Activated naive CD8-positive, alpha-beta T cell treated with anti-CD3 and anti-CD28 coated beads, Interleukin-2, amount 10 ng/mL, durations not matched to agents 7 days and 5 days (primary cell): Measurements from ENCODE around the gene LYZ. TPM values are rescaled to one million over a fixed set of nuclear protein-coding genes. Genes with fewer than 3 reads are reported as not detected.

Source experiments
- ATAC-seq: fragments of 150-1000 bp; cut with Tn5 transposase; one replicate; pipeline ENCODE4 v1.10.0; 2021; ENCODE audit warnings: low read depth, moderate library complexity
- POLR2A ChIA-PET: fragments of 350-600 bp; sonication (Branson Sonifier 250); formaldehyde crosslinking; loops from one replicate; lab custom pipeline; 2021; ENCODE audit warnings: antibody characterized with exemption; lab: Charles Lee
- DNase-seq: peaks from one replicate; pipeline ENCODE4 v3.0.0; 2021
- H3K27ac Mint-ChIP-seq: one replicate; pipeline ENCODE4 v1.8.0; 2022; ENCODE audit warnings: mild to moderate bottlenecking, mixed read lengths
- H3K27me3 Mint-ChIP-seq: one replicate; pipeline ENCODE4 v1.8.0; 2022; ENCODE audit warnings: mild to moderate bottlenecking, moderate library complexity, mixed read lengths
- H3K36me3 Mint-ChIP-seq: one replicate; pipeline ENCODE4 v1.8.0; 2021; ENCODE audit warnings: mild to moderate bottlenecking, mixed read lengths
- H3K4me1 Mint-ChIP-seq: one replicate; pipeline ENCODE4 v1.8.0; 2021; ENCODE audit warnings: mixed read lengths
- H3K4me3 Mint-ChIP-seq: one replicate; pipeline ENCODE4 v1.8.0; 2022; ENCODE audit warnings: mild to moderate bottlenecking, moderate library complexity, mixed read lengths
- H3K9me3 Mint-ChIP-seq: one replicate; pipeline ENCODE4 v1.8.0; 2021; ENCODE audit warnings: mixed read lengths
- total RNA-seq, 2 experiments: library from RNA; stranded (reverse); gene quantifications; one replicate each; pipeline ENCODE4 v1.2.3, GENCODE V29; 2021

LYZ gene
- total RNA-seq, 2 experiments from 2014 or later, result 16.4 to 22.2 TPM

DNA sequence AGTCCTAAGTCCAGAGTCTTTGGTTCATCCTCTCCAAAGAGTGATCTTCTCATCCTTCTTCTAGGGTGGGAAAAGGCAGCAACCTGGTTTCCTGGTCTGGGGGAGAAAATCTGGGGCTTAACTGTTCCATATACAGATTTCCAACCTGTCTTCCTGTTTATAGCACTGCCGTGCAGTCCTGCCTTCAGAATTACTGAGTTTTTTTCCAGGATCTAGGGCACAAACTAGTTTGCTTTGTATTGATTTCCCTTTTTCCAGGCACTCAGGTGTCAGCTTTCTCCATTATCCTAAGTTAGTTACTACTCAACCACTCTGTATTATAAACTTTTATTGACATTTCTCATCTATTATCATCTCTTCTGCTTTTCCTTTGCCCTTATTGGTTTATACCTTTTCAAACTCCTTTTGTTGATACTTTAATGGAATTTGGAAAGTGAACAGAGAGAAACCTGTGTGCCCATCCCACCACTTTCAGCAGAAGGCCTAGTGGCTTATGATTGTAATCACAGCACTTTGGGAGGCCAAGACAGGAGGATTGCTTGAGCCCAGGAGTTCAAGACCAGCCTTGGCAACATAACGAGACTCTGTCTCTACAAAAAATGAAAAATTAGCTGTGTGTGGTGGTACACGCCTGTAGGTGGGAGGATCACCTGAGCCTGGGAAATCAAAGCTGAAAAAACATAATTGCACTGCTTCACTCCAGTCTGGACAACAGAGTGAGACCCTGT, 4.1 kb upstream of the LYZ start:
- no peak for DNase-seq
- no peak overlapping the region for H3K27ac Mint-ChIP-seq
- POLR2A ChIA-PET, result no interaction called here
- no peaks in the 10 kb centered on the region for H3K36me3 Mint-ChIP-seq
- peaks cover 5% of the 10 kb centered on the region for H3K4me1 Mint-ChIP-seq
- H3K27me3 Mint-ChIP-seq, result peaks cover 8% of the 10 kb centered on the region
- no peaks in the 10 kb centered on the region for H3K9me3 Mint-ChIP-seq
- no peak for ATAC-seq
- H3K4me3 Mint-ChIP-seq, result no peak overlapping the region

DNA sequence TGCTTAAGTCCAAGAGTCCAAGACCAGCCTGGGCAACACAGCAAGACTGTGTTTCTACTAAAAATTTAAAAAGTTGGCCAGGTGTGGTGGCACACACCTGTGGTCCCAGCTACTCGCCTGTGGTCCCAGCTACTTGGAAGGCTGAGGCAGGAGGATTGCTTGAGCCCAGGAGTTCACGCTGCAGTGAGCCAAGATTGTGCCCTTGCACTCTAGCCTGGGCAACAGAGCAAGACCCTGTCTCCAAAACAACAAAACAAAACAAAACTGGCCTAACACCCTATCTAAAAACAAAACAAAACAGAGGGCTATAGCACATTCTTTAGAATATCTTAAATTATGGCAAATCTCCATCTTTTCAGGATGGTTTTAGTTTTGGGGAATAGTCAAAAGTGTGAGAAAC, 3.1 kb upstream of the LYZ start:
- peaks cover 5% of the 10 kb centered on the region for H3K4me1 Mint-ChIP-seq
- no peak overlapping the region for H3K27ac Mint-ChIP-seq
- peaks cover 12% of the 10 kb centered on the region for H3K27me3 Mint-ChIP-seq
- H3K9me3 Mint-ChIP-seq, result no peaks in the 10 kb centered on the region
- no peaks in the 10 kb centered on the region for H3K36me3 Mint-ChIP-seq
- ATAC-seq (no peak), DNase-seq (no peak)
- no peak overlapping the region for H3K4me3 Mint-ChIP-seq
- POLR2A ChIA-PET, result interaction anchor here (0.6 kb wide), 1 partner anchor 14 kb away, joined by 3 read pairs; no protein-coding TSS in a partner anchor

DNA sequence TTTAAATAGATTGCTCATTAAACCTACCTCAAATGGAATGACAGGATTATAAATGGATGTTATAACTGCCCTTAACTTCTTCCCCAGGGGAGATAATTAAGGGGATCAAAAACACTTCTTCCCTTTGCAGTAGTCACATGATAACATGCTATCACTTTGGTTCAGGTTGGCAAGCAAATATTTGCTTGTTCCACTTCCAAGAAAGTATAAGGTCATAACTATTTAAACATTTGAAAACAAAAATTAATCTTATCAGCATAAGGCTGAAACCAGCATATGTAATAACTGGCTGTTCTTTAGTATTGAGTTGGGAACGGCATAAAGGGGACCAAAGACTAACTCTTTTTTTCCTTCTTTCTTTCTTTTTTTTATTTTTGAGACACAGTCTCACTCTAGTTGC, 2.4 kb upstream of the LYZ start:
- H3K36me3 Mint-ChIP-seq, result no peaks in the 10 kb centered on the region
- ATAC-seq, result no peak
- H3K4me1 Mint-ChIP-seq, result peaks cover 5% of the 10 kb centered on the region
- no peak overlapping the region for H3K4me3 Mint-ChIP-seq
- peaks cover 12% of the 10 kb centered on the region for H3K27me3 Mint-ChIP-seq
- H3K9me3 Mint-ChIP-seq, result no peaks in the 10 kb centered on the region
- POLR2A ChIA-PET, result no interaction called here
- no peak for DNase-seq
- H3K27ac Mint-ChIP-seq, result no peak overlapping the region

DNA sequence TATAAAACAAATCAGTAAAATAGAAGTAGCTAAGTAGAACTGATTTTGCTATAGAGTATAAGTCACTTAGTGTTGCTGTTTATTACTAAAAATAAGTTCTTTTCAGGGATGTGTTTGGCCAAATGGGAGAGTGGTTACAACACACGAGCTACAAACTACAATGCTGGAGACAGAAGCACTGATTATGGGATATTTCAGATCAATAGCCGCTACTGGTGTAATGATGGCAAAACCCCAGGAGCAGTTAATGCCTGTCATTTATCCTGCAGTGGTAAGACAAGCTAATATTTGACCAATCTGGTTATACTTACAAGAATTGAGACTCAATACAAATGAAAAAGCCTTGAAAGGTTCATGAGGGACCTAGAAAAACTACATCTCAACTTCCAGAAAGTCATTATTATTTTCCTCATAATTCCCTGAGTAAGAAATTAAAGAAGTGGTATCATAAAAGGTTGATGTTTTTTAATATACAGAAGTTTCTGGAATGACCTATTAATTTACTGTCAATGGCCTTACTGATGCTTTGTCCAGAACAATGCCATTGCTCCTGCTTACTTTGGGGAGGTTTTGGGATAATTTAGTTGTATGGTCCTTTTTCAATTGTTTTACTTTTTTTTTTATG, 1.9 kb downstream of the LYZ start:
- Mint-ChIP-seq H3K27me3 (peaks cover 10% of the 10 kb centered on the region), H3K36me3 (no peaks in the 10 kb centered on the region), H3K27ac (no peak overlapping the region), H3K9me3 (no peaks in the 10 kb centered on the region), H3K4me3 (no peak overlapping the region), H3K4me1 (peaks cover 5% of the 10 kb centered on the region)
- no peak for ATAC-seq
- POLR2A ChIA-PET, result interaction anchor here (1.0 kb wide), 1 partner anchor 10 kb away, joined by 4 read pairs; no protein-coding TSS in a partner anchor
- no peak for DNase-seq

DNA sequence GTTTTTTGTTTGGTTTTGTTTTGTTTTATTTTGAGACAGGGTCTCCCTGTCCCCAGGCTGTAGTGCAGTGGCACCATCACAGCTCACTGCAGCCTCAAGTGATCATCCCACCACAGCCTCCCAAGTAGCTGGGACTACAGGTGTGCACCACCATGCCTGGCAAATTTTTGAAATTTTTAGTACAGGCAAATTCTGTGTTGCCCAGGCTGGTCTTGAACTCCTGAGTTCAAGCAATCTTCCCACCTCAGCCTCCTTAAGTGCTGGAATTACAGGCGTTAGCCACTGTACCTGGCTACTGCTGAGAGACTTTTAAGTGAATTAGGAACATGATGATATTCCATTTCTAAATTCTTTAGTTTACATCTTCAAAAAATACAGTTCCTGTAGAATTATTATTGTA, 2.6 kb downstream of the LYZ start:
- Mint-ChIP-seq H3K4me3 (no peak overlapping the region), H3K9me3 (no peaks in the 10 kb centered on the region), H3K27ac (no peak overlapping the region), H3K4me1 (peaks cover 5% of the 10 kb centered on the region), H3K27me3 (peaks cover 10% of the 10 kb centered on the region), H3K36me3 (no peaks in the 10 kb centered on the region)
- ATAC-seq (no peak), DNase-seq (no peak)
- POLR2A ChIA-PET, result interaction anchor here (1.0 kb wide), 1 partner anchor 10 kb away, joined by 4 read pairs; no protein-coding TSS in a partner anchor

DNA sequence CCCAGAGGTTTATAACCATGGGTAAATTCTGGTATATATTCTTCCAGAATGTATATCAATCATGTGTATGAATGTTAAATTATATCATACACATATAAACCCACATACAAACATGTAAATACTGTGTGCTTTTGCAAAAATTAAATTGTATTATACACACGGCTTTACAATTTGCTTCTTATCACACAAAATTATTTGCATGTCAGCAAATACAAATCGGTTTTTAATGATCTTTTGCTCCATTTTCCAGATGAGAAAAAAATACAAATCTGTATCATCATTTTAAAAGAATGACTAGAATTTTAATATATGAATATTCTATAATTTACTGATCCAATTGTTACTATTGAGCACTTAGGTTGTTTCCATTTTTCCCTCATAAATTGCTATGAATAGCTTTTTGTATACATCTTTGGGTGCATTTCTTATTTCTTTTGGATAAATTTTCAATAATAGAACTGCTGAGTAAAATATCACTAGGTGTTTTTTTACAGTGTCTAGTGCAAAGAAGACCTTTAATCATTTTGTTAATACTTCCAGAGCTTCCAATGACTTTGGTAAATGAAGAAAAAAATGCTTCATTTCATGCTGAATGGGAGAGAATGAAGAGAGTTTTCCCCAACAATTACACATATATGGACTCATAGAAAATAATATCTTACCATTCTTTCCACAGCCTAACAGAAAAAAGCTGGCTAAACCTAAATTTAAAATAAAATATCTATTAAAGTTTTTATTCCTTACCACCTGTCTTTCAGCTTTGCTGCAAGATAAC, 3.5 kb downstream of the LYZ start:
- POLR2A ChIA-PET, result no interaction called here
- ATAC-seq (no peak), DNase-seq (no peak)
- peaks cover 5% of the 10 kb centered on the region for H3K4me1 Mint-ChIP-seq
- H3K27me3 Mint-ChIP-seq, result peaks cover 10% of the 10 kb centered on the region
- no peaks in the 10 kb centered on the region for H3K36me3 Mint-ChIP-seq
- no peak overlapping the region for H3K4me3 Mint-ChIP-seq
- H3K27ac Mint-ChIP-seq, result no peak overlapping the region
- no peaks in the 10 kb centered on the region for H3K9me3 Mint-ChIP-seq

DNA sequence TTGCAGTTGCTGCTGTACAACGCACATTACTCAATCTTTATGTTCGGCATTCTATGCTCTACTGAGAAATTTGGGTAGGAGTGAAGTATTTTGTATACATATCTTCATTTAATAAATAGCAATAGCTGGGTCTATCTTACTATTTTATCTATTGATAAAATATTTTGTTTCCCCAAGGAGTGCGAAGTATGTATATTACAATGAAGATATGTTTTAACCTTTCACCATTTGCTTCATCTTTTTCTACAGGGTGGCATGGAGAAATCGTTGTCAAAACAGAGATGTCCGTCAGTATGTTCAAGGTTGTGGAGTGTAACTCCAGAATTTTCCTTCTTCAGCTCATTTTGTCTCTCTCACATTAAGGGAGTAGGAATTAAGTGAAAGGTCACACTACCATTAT, 4.7 kb downstream of the LYZ start:
- Mint-ChIP-seq H3K4me3 (no peak overlapping the region), H3K27ac (no peak overlapping the region), H3K36me3 (no peaks in the 10 kb centered on the region), H3K27me3 (peaks cover 10% of the 10 kb centered on the region), H3K4me1 (peaks cover 7% of the 10 kb centered on the region), H3K9me3 (no peaks in the 10 kb centered on the region)
- no peak for ATAC-seq
- DNase-seq, result no peak
- POLR2A ChIA-PET, result no interaction called here

DNA sequence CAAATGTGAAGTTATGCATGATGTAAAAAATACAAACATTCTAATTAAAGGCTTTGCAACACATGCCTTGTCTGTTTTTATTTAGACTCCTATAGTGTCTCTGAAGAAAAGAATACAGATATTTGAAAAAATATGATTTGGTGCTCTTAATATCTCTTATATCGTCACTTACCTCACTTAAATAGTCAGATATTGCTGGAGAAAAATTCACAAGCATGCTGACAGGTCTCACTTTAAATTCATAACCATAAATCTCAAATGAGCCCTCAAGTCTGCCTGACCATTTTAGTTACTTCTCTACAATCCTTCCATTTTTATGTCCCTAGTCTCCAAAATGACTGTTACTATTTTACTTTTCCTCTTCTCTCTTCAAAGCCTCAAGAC, 6.0 kb downstream of the LYZ start:
- H3K4me3 Mint-ChIP-seq, result no peak overlapping the region
- no peak overlapping the region for H3K27ac Mint-ChIP-seq
- POLR2A ChIA-PET, result no interaction called here
- peaks cover 7% of the 10 kb centered on the region for H3K4me1 Mint-ChIP-seq
- H3K9me3 Mint-ChIP-seq, result no peaks in the 10 kb centered on the region
- peaks cover 8% of the 10 kb centered on the region for H3K27me3 Mint-ChIP-seq
- no peak for DNase-seq
- H3K36me3 Mint-ChIP-seq, result no peaks in the 10 kb centered on the region
- no peak for ATAC-seq

DNA sequence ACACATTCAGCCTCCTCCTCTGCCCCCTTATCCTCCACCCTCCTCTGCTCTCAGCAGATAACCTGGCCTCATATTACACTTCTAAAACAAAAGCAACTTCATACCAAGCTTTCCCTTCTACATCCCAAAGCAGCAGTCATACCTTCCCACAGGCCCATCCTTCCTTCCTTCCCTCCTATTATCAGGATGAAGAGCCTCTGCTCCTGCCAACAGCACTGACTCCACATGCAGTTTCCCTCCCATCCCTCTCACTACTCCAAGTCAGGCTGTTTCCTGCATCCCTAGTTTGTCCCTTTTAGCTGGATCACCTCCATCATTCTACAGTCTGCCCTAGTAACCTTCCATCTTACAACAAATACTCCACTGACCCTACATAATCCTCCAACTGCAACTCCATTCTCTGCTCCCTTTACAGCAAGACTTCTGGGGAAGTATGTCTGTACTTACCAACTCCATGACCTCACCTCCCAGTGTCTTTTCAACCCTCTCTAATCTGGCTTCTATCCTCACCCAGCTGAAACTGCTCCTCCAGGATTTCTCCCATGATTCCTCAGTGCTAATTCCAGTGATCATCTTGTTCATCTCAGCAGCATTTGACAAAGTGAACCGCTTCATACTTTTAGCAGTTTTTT, 6.5 kb downstream of the LYZ start:
- H3K36me3 Mint-ChIP-seq, result no peaks in the 10 kb centered on the region
- ATAC-seq (no peak), DNase-seq (no peak)
- H3K4me1 Mint-ChIP-seq, result peaks cover 11% of the 10 kb centered on the region
- POLR2A ChIA-PET, result no interaction called here
- peaks cover 5% of the 10 kb centered on the region for H3K27me3 Mint-ChIP-seq
- no peak overlapping the region for H3K4me3 Mint-ChIP-seq
- H3K9me3 Mint-ChIP-seq, result no peaks in the 10 kb centered on the region
- no peak overlapping the region for H3K27ac Mint-ChIP-seq

DNA sequence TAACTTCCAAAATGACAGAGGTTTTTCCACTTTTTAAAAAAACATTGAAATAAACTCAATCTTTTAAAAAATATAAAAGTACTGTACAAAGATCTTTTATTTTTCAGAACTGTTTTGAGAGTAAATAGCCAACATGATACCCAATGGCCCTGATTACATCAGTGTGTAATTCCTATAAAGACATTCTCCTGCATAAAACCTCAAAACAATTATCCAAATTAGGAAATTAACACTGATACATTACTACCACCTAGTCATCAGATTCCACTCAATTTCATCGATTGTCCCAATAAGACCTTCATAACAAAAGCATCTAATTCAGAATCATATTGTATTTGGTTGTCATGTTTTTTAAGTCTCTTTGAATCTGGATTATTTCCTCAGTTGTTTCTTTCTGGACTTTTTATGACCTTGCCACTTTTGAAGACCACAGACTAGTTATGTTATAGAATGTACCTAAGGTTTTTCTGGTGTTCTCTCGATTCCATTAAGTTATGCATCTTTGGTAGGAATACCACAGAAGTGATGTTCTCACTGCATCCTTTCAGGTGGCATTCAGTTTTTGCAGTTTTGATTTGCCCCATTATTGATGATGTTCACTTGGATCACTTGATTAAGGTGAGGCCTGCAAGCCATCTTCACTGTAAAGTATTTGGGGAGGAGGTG, 7.3 kb downstream of the LYZ start:
- H3K4me3 Mint-ChIP-seq, result no peak overlapping the region
- H3K27me3 Mint-ChIP-seq, result peaks cover 5% of the 10 kb centered on the region
- POLR2A ChIA-PET, result no interaction called here
- ATAC-seq (no peak), DNase-seq (no peak)
- peaks cover 4% of the 10 kb centered on the region for H3K36me3 Mint-ChIP-seq
- peaks cover 11% of the 10 kb centered on the region for H3K4me1 Mint-ChIP-seq
- H3K27ac Mint-ChIP-seq, result no peak overlapping the region
- no peaks in the 10 kb centered on the region for H3K9me3 Mint-ChIP-seq

DNA sequence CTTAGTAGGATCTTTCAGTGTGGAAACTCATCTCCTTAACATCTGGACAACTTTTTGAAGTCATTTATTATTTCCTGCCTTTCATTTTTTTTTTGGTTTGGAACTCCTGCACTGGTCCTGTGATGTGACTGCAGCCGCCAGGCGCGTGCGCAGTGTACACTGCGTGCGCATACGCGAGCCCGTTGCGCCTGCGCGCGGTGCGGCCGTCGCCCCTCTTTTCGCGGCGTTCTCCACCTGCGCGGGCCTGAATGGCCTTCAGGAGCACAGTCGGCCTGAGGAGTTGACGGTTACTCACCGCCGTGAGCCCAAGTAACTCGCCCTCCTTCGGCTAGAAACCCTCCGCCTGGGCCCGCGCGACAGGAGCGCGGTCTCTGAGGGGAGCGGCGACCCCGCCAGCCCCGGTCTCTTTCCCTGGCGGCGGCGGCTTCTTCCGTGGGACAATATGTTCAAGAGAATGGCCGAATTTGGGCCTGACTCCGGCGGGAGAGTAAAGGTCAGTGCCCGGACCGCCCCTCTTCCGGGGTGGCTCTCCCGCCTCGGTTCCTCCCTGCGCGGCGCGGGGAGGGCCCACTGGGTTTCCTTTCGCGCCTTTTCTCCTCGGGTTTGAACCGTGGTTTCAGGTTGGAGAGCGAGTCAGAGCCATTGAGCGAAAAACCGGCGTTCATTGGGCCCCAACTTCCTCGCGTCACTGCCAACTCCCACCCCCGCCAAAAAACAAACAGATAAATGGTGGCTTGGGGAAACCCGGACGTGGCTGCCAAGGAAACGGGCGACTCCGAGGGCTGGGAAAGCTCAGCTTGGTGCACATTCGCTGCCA, 11.6 kb downstream of the LYZ start, which contains the start of gene YEATS4:
Gene YEATS4, plus strand, starts transcription at position 213 of the 817 bp plus-strand sequence. Its CDS starts 230 bp downstream, at position 443.
- H3K27ac Mint-ChIP-seq, result peak within 1 kb of the TSS; percentile 94
- peak; percentile 88 for ATAC-seq
- POLR2A ChIA-PET, result interaction anchor here (0.8 to 1.5 kb wide), 7 partner anchors 10 to 379 kb away, joined by 3 to 15 read pairs (median 5); partner anchors contain the start of genes CCT2, FRS2 and RAB3IP
- peaks cover 20% of the 10 kb centered on the region for H3K4me1 Mint-ChIP-seq
- peak; percentile 89 for DNase-seq
- peaks cover 15% of the 10 kb centered on the region for H3K36me3 Mint-ChIP-seq
- peak within 1 kb of the TSS; percentile 85 for H3K4me3 Mint-ChIP-seq
- no peaks in the 10 kb centered on the region for H3K27me3 Mint-ChIP-seq
- no peaks in the 10 kb centered on the region for H3K9me3 Mint-ChIP-seq

DNA sequence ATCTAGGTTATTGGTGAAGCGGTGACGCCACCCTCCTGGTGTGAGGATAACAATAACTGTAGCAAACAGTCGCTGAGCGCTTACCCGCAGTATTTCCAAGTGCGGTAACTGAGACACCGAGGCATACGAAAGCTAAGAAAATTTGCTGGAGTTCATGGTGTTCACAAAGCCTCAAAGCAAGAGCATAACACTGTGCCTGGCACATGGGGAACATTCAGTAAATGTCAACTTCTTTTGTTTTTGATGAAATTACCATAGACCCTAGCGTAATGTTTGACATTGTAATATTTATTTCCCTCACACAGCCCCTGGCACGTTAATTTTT, 12.1 kb downstream of the LYZ start:
- no peak for DNase-seq
- ATAC-seq, result no peak
- H3K27me3 Mint-ChIP-seq, result no peaks in the 10 kb centered on the region
- peaks cover 15% of the 10 kb centered on the region for H3K36me3 Mint-ChIP-seq
- H3K4me3 Mint-ChIP-seq, result peak overlapping the region; percentile 85
- H3K27ac Mint-ChIP-seq, result peak overlapping the region; percentile 94
- no peaks in the 10 kb centered on the region for H3K9me3 Mint-ChIP-seq
- peaks cover 20% of the 10 kb centered on the region for H3K4me1 Mint-ChIP-seq
- POLR2A ChIA-PET, result interaction anchor here (0.8 to 1.5 kb wide), 7 partner anchors 9 to 379 kb away, joined by 3 to 15 read pairs (median 5); partner anchors contain the start of genes CCT2, FRS2 and RAB3IP
